HEK293 (cell line): Measurements from ENCODE around the gene NTNG1.

Experiments
- RBAK ChIP-seq: fragments of 450-650 bp; formaldehyde crosslinking; IDR thresholded peaks from 2 replicates; pipeline ENCODE4 v1.5.1; 2016; ENCODE audit warnings: missing biosample characterization, missing genetic modification characterization
- ZNF121 ChIP-seq: fragments of 450-650 bp; formaldehyde crosslinking; IDR thresholded peaks from 2 replicates; pipeline ENCODE4 v1.5.1; 2016; ENCODE audit warnings: missing biosample characterization, missing genetic modification characterization
- ZNF138 ChIP-seq: fragments of 450-650 bp; formaldehyde crosslinking; IDR thresholded peaks from 2 replicates; pipeline ENCODE4 v1.5.1; 2016; ENCODE audit warnings: missing biosample characterization, missing genetic modification characterization, borderline replicate concordance
- ZNF785 ChIP-seq: fragments of 450-650 bp; formaldehyde crosslinking; IDR thresholded peaks from 2 replicates; pipeline ENCODE4 v1.5.1; 2016; ENCODE audit warnings: missing biosample characterization, missing genetic modification characterization
- TF ChIP-seq, protein P1 (sequence below): fragments of 450-650 bp; formaldehyde crosslinking; IDR thresholded peaks from 2 replicates; pipeline ENCODE4 v1.5.1; 2016; ENCODE audit warnings: missing biosample characterization, missing genetic modification characterization
- TF ChIP-seq, protein P2 (sequence below): fragments of 450-650 bp; formaldehyde crosslinking; IDR thresholded peaks from 2 replicates; pipeline ENCODE4 v1.5.1; 2016; ENCODE audit warnings: missing biosample characterization, missing genetic modification characterization, borderline replicate concordance
- TF ChIP-seq, protein P3 (sequence below): fragments of 450-650 bp; formaldehyde crosslinking; IDR thresholded peaks from 2 replicates; pipeline ENCODE4 v1.5.1; 2016; ENCODE audit warnings: missing biosample characterization, missing genetic modification characterization
- TF ChIP-seq, protein P4 (sequence below): fragments of 450-650 bp; formaldehyde crosslinking; IDR thresholded peaks from 2 replicates; pipeline ENCODE4 v1.5.1; 2016; ENCODE audit warnings: missing biosample characterization, missing genetic modification characterization
- TF ChIP-seq, protein P5 (sequence below): fragments of 450-650 bp; formaldehyde crosslinking; IDR thresholded peaks from 2 replicates; pipeline ENCODE4 v1.5.1; 2017; ENCODE audit warnings: missing biosample characterization, mild to moderate bottlenecking, missing genetic modification characterization, moderate library complexity

DNA sequence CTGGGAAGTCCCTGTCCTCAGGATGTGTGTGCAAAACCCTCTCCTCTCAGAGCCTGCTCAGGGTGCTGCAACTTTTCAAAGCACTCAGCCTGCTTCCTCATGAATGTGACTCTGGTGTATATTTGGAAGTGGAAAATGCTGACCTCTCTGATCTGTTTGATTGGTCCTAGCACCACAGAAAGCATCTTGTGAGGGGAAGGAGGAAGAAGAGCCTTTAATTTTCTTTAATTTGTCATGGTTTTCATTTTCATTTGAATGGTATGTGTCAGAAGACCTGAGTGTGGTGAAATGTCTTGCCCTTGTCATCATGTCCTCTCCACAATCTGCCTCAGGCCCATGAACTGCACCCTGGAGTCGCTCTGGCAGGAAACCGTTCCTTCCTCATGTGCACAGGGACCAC, 383.5 kb downstream of the NTNG1 start:
- TF ChIP-seq ZNF785 (tag by site-specific recombination) (no peak), ZNF121 (tag by site-specific recombination) (no peak), RBAK (tag by site-specific recombination) (no peak), ZNF138 (tag by site-specific recombination) (no peak)
- TF ChIP-seq, protein P1, sequence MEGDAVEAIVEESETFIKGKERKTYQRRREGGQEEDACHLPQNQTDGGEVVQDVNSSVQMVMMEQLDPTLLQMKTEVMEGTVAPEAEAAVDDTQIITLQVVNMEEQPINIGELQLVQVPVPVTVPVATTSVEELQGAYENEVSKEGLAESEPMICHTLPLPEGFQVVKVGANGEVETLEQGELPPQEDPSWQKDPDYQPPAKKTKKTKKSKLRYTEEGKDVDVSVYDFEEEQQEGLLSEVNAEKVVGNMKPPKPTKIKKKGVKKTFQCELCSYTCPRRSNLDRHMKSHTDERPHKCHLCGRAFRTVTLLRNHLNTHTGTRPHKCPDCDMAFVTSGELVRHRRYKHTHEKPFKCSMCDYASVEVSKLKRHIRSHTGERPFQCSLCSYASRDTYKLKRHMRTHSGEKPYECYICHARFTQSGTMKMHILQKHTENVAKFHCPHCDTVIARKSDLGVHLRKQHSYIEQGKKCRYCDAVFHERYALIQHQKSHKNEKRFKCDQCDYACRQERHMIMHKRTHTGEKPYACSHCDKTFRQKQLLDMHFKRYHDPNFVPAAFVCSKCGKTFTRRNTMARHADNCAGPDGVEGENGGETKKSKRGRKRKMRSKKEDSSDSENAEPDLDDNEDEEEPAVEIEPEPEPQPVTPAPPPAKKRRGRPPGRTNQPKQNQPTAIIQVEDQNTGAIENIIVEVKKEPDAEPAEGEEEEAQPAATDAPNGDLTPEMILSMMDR (tag by site-specific recombination): no peak
- TF ChIP-seq, protein P2, sequence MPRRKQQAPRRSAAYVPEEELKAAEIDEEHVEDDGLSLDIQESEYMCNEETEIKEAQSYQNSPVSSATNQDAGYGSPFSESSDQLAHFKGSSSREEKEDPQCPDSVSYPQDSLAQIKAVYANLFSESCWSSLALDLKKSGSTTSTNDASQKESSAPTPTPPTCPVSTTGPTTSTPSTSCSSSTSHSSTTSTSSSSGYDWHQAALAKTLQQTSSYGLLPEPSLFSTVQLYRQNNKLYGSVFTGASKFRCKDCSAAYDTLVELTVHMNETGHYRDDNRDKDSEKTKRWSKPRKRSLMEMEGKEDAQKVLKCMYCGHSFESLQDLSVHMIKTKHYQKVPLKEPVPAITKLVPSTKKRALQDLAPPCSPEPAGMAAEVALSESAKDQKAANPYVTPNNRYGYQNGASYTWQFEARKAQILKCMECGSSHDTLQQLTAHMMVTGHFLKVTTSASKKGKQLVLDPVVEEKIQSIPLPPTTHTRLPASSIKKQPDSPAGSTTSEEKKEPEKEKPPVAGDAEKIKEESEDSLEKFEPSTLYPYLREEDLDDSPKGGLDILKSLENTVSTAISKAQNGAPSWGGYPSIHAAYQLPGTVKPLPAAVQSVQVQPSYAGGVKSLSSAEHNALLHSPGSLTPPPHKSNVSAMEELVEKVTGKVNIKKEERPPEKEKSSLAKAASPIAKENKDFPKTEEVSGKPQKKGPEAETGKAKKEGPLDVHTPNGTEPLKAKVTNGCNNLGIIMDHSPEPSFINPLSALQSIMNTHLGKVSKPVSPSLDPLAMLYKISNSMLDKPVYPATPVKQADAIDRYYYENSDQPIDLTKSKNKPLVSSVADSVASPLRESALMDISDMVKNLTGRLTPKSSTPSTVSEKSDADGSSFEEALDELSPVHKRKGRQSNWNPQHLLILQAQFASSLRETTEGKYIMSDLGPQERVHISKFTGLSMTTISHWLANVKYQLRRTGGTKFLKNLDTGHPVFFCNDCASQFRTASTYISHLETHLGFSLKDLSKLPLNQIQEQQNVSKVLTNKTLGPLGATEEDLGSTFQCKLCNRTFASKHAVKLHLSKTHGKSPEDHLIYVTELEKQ (tag by site-specific recombination): no peak
- TF ChIP-seq, protein P3, sequence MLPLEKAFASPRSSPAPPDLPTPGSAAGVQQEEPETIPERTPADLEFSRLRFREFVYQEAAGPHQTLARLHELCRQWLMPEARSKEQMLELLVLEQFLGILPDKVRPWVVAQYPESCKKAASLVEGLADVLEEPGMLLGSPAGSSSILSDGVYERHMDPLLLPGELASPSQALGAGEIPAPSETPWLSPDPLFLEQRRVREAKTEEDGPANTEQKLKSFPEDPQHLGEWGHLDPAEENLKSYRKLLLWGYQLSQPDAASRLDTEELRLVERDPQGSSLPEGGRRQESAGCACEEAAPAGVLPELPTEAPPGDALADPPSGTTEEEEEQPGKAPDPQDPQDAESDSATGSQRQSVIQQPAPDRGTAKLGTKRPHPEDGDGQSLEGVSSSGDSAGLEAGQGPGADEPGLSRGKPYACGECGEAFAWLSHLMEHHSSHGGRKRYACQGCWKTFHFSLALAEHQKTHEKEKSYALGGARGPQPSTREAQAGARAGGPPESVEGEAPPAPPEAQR (tag by site-specific recombination): no peak
- TF ChIP-seq, protein P4, sequence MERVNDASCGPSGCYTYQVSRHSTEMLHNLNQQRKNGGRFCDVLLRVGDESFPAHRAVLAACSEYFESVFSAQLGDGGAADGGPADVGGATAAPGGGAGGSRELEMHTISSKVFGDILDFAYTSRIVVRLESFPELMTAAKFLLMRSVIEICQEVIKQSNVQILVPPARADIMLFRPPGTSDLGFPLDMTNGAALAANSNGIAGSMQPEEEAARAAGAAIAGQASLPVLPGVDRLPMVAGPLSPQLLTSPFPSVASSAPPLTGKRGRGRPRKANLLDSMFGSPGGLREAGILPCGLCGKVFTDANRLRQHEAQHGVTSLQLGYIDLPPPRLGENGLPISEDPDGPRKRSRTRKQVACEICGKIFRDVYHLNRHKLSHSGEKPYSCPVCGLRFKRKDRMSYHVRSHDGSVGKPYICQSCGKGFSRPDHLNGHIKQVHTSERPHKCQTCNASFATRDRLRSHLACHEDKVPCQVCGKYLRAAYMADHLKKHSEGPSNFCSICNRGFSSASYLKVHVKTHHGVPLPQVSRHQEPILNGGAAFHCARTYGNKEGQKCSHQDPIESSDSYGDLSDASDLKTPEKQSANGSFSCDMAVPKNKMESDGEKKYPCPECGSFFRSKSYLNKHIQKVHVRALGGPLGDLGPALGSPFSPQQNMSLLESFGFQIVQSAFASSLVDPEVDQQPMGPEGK: no peak
- TF ChIP-seq, protein P5, sequence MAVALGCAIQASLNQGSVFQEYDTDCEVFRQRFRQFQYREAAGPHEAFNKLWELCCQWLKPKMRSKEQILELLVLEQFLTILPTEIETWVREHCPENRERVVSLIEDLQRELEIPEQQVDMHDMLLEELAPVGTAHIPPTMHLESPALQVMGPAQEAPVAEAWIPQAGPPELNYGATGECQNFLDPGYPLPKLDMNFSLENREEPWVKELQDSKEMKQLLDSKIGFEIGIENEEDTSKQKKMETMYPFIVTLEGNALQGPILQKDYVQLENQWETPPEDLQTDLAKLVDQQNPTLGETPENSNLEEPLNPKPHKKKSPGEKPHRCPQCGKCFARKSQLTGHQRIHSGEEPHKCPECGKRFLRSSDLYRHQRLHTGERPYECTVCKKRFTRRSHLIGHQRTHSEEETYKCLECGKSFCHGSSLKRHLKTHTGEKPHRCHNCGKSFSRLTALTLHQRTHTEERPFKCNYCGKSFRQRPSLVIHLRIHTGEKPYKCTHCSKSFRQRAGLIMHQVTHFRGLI (tag by site-specific recombination): no peak
